Mononuclear cell (primary cell): Measurements from ENCODE around the gene GALNS. TPM values are rescaled to one million over a fixed set of nuclear protein-coding genes. Genes with fewer than 3 reads are reported as not detected.

Experiments
- H3K27me3 ChIP-seq: 2 replicates; pipeline ENCODE4 v1.6.0; 2011; ENCODE audit warnings: low read length, control low read depth; ENCODE audit not compliant: insufficient read depth
- H3K4me1 ChIP-seq: 2 replicates; pipeline ENCODE4 v1.5.1; 2011; ENCODE audit warnings: mild to moderate bottlenecking, low read length, control low read depth; ENCODE audit not compliant: insufficient read depth
- H3K4me3 ChIP-seq: 2 replicates; pipeline ENCODE4 v1.5.1; 2011; ENCODE audit warnings: mild to moderate bottlenecking, low read length, moderate library complexity
- H3K9me3 ChIP-seq: 2 replicates; pipeline ENCODE4 v1.5.1; 2011; ENCODE audit warnings: low read depth, mild to moderate bottlenecking, control low read depth, low read length
- total RNA-seq: library from RNA; depleted of rRNA; stranded (reverse); fragments of >200 nt; gene quantifications from one replicate; pipeline ENCODE4 v1.2.3, GENCODE V29; 2012

Gene GALNS
- total RNA-seq, 1 donor: 21.6 TPM

- H3K4me3 ChIP-seq: no peak overlapping the region
- no peaks in the 10 kb centered on the region for H3K27me3 ChIP-seq
- peaks cover 13% of the 10 kb centered on the region for H3K4me1 ChIP-seq
- no peaks in the 10 kb centered on the region for H3K9me3 ChIP-seq
Observed at GRCh38 chr16:88816736-88817535, 39.8 kb downstream of the GALNS start.

- no peaks in the 10 kb centered on the region for H3K9me3 ChIP-seq
- H3K4me3 ChIP-seq: no peak overlapping the region
- H3K4me1 ChIP-seq: peaks cover 18% of the 10 kb centered on the region
- no peaks in the 10 kb centered on the region for H3K27me3 ChIP-seq
Observed at GRCh38 chr16:88815901-88816589, 40.7 kb downstream of the GALNS start.

DNA sequence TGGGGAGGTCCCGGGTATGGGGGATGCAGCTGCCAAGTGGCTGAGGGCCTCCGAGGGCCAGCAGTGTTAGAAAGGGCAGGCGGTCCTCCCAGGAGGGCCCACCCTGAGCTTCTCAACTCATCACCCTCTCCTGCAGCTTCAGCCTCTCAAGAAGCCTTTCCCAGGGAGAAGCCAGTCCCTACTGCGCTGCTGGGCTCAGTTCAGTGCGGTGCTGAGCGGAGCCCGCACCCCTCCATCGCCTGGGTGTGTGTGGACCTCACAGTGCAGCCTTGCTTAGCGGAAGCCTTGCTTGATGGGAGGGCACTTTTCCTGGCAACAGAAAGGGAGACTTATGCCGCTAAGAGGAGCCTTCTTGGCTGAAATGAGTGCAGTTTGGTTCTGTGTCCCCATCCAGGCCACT lies 41.5 kb downstream of the GALNS start:
- Histone ChIP-seq H3K9me3 (no peaks in the 10 kb centered on the region), H3K27me3 (no peaks in the 10 kb centered on the region), H3K4me3 (no peak overlapping the region), H3K4me1 (peaks cover 26% of the 10 kb centered on the region)

DNA sequence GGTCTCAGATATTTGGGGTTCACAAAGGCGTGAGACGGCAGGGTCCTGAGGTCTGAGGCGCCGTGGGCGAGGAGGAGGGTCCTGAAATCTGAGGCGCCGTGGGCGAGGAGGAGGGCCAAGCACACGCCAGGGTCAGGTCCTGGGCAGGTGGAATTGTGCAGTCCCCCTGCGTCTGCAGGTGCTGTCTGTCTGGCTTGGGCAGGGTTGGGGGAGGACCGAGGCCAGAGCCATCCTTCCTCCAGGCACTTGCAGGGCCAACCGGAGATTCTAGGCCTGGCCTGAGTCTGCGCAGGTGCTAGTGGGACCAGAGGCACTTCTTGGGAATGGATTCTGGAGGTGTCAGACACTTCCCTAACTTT lies 42.6 kb downstream of the GALNS start:
- peaks cover 34% of the 10 kb centered on the region for H3K4me1 ChIP-seq
- H3K4me3 ChIP-seq: no peak overlapping the region
- H3K27me3 ChIP-seq: no peaks in the 10 kb centered on the region
- H3K9me3 ChIP-seq: no peaks in the 10 kb centered on the region

GRCh38 chr16:88813269-88814143 lies 43.2 kb downstream of the GALNS start:
- Histone ChIP-seq H3K27me3 (no peaks in the 10 kb centered on the region), H3K4me3 (no peak overlapping the region), H3K4me1 (peaks cover 34% of the 10 kb centered on the region), H3K9me3 (no peaks in the 10 kb centered on the region)

GRCh38 chr16:88812513-88813268 lies 44.1 kb downstream of the GALNS start:
- H3K27me3 ChIP-seq: no peaks in the 10 kb centered on the region
- peaks cover 34% of the 10 kb centered on the region for H3K4me1 ChIP-seq
- no peaks in the 10 kb centered on the region for H3K9me3 ChIP-seq
- peak overlapping the region; percentile 48 for H3K4me3 ChIP-seq

- Histone ChIP-seq H3K4me3 (peak within 1 kb of the TSS; percentile 48), H3K4me1 (peaks cover 34% of the 10 kb centered on the region), H3K9me3 (no peaks in the 10 kb centered on the region), H3K27me3 (no peaks in the 10 kb centered on the region)
Observed at GRCh38 chr16:88811769-88812512, 44.8 kb downstream of the GALNS start, which contains the start of gene APRT. APRT (minus strand) TSS chr16:88811928; CDS start chr16:88811899, 29 bp downstream.

DNA sequence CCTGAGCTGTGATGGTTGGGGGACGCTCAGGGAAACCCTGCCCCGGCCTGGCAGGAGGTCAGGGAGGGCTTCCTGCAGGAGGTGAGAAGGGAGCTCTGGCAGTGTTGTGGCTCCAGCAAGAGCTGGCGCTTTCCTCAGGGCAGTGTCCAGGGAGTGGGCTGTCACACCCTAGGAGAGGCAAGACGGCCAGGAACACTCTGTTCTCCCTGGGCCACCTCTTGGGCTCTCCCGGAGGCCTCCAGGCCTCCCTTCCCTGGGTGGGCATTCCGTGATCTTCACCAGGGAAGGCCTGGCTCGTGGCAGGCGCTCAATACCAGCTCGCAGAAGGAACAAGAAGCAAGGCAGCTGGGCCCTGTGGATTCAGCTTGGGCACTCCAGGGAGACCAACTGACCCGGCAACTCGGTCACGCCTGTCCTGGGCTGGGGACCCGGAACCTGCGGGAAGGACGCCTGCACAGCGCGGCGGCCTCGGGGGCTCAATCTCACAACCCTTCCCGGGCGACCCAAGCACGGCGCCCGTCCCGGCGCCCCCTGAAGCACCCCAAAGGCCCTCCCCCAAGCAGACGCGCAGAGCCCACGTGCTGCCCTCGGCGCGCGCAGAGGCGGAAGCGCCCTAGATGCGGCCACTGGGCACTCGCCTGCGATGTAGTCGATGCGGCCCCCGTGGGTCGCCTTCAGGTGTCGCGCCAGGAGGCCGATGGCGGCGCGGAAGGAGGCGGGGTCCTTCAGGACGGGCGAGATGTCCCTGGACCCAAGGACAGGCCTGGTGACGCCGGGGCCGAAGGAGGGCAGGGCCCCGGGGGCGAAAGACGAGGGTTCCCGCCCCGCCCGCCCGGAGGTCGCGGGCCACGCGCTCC lies 45.6 kb downstream of the GALNS start:
- peaks cover 34% of the 10 kb centered on the region for H3K4me1 ChIP-seq
- H3K27me3 ChIP-seq: no peaks in the 10 kb centered on the region
- peak overlapping the region; percentile 48 for H3K4me3 ChIP-seq
- H3K9me3 ChIP-seq: no peaks in the 10 kb centered on the region

GRCh38 chr16:88810166-88810911 lies 46.4 kb downstream of the GALNS start:
- H3K4me3 ChIP-seq: peak overlapping the region; percentile 48

DNA sequence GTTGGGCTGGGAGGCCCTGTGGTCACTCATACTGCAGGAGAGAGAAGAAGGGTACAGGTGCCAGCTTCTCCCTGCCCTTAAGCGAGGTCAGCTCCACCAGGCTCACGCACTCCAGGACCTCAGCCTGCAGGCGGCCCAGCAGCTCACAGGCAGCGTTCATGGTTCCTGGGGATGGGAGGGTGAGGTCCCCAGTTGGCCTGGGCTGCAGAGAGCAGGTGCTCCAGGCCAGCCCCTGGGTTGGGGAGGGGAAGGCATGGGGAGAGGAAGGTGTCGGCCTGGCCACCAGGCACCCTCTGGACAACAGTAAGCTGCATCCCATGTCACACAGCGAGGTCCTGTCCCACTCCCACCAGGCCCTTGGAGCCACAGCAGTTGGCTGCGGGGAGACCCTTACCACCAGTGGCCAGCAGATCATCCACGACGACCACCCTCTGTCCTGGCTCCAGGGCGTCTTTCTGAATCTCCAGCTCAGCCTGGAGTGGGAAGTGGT lies 47.0 kb downstream of the GALNS start:
- Histone ChIP-seq H3K4me1 (peaks cover 39% of the 10 kb centered on the region), H3K9me3 (no peaks in the 10 kb centered on the region), H3K4me3 (no peak overlapping the region), H3K27me3 (no peaks in the 10 kb centered on the region)

More at GRCh38 chr16:88810166-88810911, 46.4 kb downstream of the GALNS start:
- no peaks in the 10 kb centered on the region for H3K9me3 ChIP-seq
- H3K27me3 ChIP-seq: no peaks in the 10 kb centered on the region
- peaks cover 34% of the 10 kb centered on the region for H3K4me1 ChIP-seq

- H3K4me1 ChIP-seq: peaks cover 45% of the 10 kb centered on the region
- H3K4me3 ChIP-seq: no peak overlapping the region
- H3K9me3 ChIP-seq: no peaks in the 10 kb centered on the region
- H3K27me3 ChIP-seq: no peaks in the 10 kb centered on the region
Observed at GRCh38 chr16:88809068-88809675, 47.6 kb downstream of the GALNS start.
